NCI-H146 treated with DMSO at 0.1 percent for 48 hours (cell line): ENCODE measurements around the gene DCAF5.
"Not testable (repeated sequence)": the region's sequence is repeated elsewhere in the genome, so short reads cannot be mapped to it uniquely, and the experiment has no call there.

Source experiments
- DNase-seq: peaks from one replicate; lab custom pipeline; 2025; ENCODE audit not compliant: unreplicated experiment; lab: John Stamatoyannopoulos, UW

Gene DCAF5

DNA sequence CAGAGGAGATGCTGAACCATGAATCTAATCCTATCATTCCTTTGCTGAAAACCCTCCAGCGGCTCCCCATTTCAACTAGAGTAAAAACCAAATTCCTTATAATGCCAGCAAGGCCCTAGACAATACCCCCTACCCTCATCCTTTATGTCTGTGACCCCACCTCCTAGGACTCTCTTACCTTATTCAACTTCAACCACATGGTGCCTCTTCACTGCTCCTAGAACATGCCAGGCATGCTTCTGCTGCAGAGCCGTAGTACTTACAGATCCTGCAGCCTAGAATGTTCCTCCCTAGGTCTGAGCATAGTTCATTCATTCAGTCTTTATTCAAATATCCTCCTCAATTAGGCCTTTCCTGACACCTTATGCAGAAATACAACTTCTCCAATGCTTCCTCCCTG lies 54.9 kb downstream of the DCAF5 start:
- DNase-seq: no peak

GRCh38 chr14:69096781-69097475 lies 56.0 kb downstream of the DCAF5 start:
- DNase-seq: no peak

GRCh38 chr14:69096246-69096645 lies 56.7 kb downstream of the DCAF5 start:
- no peak for DNase-seq

GRCh38 chr14:69094481-69094880 lies 58.4 kb downstream of the DCAF5 start:
- DNase-seq: peak; percentile 10

DNA sequence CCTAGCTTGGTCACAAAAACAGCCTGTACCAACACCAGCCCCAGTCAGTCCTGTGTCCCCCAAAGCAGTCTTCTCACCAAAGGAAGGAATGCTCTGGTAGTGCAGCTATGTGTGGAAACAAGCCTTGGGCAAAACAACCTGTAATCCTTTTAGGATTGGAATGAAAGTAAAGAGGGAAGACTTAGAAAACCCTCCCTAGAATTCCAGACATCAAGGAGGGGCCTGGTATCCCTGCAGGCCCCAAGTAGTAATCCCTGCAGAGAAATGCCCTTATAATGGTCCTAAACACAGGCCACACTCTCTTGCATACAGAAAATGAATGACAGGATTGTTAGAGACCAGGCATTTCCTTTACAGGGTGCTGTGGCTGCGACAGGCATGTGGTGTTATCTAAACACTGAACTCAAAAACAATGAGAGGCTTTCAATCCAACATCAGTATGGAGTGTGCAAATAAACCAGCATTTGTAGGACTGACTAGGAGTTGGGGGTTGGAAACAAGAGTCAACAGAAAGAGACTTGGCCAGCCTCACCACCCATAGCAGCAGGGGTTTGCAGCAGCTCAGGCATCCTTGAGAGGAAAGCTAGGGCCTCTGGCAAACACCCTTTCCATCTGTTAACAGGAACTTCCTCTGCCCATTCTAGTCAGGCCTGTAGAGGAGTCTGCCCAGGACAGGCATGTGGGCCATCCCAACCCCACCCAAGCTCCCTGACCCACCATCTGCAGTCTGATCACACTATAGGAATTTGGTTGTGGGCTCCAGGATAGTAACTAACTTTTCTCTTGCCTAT lies 59.1 kb downstream of the DCAF5 start:
- peak; percentile 74 for DNase-seq

- no peak for DNase-seq
Observed at GRCh38 chr14:69092840-69093422, 60.0 kb downstream of the DCAF5 start.

DNA sequence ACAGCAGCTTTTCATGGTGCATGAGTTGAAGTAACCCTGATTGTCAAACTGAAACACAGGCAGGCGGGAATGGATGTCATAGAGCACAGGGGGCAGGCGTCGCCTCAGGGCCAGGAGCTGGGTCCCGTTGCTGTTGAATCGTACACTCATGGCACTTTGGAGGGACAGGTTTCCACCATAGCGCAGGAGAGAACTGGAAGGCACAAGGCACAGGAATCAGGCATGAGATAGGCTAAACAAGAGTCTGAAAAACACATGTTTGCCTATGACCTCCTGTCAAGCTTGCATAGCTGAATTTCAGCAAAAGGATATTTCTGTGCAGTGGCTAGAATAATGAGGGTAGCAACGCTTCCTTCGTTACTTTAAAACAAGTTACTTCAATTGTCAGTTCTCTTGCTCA lies 61.2 kb downstream of the DCAF5 start:
- DNase-seq: no peak

DNA sequence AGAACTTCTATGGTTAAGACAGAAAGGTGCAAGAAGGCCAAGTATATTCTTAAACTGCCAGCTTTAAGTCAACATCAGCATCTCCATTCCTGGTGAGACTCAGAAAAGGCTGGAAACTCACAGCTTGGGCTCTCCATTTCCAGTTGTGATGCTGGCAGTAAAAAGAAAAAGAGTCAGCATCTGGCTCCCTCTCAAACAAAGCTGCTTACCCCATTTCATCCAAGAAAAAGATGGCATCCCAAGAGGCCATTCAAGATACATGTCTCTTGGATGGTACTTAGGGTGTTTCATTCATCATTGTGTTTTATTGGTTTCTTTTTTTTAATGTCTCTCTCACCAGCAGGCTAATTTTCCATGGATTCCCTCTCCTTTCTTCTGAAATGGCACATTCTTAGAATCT lies 61.9 kb downstream of the DCAF5 start:
- DNase-seq: no peak

DNA sequence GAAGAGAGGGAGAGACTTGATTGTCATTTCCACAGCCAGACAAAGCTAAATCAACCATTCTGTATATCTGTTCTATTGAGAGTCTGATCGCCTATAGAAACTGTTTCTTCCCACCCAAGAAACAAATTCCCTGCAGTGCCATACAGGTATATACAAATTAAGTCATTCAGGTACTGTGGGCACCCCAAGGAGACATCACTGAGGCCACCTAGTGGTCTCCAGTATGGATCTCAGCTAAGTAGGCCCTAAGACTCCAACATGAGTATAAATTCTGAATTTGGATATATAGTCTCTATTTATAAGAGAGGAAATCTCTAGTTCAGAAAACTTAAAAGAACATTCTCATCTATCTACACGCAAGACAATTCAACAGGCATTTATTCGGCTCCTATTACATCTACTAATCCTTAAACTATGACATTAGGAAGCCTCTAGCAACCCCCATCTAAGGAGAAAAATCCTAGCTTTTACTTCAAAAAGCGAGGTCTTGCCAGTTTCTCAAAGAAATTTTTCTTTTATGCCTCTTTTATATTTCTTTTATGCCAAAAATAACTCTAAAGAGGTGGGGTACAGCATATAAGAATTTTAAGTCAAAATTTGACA lies 62.6 kb downstream of the DCAF5 start:
- peak; percentile 1 for DNase-seq

DNA sequence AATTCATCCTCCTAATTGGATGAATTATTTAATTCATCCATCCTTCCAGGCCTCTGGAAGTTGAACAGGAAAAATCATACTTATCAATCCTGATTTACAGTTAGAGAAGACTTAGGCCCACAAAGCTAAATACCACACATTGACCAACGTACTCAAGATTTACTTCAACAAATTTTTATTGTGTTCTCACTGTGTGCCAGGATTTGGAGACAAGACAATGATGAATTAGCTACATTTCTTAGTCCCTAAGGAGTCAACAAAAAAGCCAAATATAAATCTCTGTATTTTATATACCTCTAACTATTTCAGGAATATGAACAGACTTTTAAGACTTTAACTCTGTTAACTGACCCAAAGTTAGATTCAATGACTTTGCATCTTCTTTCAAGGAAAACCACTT lies 63.9 kb downstream of the DCAF5 start:
- DNase-seq: no peak

DNA sequence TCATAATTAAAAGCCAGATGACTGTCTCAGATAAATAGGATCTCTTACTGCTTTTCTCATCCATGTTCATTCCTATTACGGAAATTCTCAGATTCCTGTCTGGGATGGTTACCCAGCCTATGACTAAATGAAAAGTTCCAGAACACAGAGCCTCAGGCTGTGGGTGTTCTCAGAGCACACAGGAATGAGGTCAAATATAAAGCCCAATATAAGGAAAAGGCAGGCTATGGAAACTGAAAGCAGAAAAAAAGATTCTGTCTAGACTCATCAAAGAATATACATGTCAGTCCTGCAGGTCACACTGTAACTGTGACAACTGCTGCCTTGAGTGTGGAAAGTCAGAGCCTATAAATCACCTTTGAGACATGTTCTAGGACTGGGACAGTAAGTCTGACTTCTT lies 64.3 kb downstream of the DCAF5 start:
- DNase-seq: no peak

DNA sequence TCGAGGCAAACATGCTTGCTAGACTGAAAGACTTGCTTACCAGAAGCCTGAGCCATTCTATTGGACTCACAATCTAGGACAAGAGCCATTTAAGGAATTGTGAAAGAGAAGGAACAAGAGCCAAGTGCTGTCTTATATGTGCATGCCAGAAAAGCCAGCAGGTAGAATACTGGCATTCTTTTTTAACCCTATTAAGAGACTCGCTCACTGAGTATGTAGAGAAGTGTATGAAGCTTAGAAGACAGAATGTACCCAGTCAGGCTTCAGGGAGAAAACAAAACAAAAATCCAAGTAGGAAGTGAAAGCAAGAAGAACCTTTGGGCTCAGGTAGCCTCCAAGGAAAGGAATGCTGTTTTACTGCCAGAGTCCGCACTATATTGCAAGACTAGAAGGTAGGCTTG lies 65.9 kb downstream of the DCAF5 start:
- DNase-seq: no peak

DNA sequence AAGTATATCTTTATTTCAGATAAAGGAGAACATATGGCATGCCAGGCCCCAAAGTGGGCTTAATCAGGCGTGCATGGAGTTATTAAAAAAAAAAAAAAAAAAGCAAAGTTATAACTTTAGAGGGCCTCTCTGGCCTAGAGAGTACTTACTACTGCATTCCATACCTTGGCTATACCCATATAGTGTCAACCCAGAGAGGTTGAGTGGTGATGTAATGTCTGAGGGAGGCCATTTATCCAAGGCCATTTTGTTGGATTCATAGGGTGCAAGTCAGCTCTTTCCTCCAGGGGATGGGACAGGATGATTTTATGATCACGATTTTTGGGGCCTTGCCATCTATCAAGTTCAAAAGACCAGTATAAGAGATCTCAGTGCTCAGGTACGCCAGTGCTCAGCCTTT lies 66.4 kb downstream of the DCAF5 start:
- DNase-seq: no peak

DNA sequence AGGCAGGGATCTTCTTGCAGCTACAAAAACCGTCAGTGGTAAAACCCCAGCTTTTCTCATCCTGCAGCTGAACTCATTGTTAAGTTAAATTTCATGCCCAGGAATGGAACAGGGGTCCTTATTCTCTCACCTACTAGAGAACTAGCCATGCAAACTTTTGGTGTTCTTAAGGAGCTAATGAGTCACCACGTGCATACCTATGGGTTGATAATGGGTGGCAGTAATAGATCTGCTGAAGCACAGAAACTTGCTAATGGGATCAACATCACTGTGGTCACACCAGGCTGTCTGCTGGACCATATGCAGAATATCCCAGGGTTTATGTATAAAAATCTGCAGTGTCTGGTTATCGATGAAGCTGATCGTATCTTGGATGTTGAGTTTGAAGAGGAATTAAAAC lies 68.9 kb downstream of the DCAF5 start:
- no peak for DNase-seq

DNA sequence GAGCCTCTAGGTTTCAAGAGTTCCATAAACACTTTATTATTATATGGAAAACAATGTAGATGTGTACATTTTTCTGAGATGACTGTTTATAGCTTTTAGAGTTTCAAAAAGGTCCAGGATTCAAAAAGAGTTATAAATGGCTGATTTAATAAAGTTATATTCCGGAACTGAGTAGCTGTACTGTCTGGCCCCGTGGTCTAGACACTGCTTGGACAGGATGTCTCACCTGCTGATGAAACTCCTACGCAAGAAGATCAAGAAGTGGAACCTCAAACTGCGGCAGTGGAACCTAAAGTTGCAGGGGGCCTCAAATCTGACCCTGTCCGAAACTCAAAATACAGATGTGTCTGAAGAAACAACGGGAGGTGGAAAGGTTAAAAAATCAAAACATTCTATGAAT lies 69.7 kb downstream of the DCAF5 start:
- DNase-seq: no peak

DNA sequence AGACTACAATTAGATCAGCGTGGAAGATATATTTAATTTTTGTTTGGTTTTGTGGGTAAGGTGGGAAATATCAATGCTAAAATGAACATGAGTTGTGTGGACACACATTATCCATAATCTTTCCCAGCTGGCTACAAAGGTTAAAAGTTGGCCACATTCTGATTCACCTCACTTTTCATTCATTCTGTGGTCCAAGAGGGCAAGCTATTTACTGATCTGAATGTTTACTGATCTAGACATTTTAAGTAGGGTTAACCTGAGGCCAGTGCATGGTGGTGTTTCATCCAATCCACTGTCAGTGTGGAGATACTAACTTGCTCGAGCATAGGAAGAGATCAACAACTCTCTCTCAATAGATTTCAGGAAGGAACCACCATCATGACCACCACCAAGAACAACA lies 71.6 kb downstream of the DCAF5 start:
- DNase-seq: no peak

DNA sequence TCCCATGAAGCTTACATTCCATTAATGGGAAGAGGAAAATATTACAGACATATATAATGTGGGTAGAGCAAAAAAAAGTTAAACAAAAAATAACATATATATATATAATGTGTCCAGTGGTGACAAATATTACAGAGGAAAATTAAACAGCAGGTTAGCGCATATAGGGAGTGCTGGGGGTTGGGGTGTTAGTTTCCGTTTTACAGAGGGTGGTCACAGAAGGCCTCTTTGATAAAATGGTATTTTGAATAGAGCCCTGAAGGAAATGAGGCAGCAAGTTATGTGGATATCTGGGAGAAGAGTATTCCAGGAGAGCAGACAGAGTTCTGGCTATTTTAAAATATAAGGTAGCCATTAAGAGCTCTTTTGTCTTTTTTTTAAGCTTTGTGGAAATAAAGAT lies 73.2 kb downstream of the DCAF5 start:
- DNase-seq: no peak

DNA sequence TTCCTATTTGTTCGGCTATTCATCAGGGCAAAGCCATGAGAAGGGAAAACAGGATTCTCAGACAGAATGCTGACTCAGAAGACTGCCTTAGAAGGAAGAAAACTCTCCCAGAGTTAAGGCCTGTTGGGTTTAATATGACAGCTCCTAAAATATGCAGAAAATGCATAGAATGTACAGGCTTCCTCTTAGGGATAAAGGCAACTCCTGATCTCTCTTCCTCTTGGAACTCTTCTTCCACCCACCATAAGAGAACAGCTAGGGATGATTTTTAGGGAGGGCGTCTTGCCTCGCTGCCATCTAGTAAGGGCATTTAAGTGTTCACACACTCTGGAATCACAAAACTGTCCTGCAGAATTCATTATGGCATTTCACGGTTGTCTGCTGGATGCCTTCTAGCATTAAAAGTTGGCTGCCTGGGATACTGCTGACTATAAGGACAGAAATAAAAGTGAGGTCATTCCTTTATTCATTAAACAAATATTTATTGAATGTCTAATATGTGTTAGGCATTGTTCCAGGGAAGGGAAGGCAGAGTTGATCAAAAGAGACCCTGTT lies 73.7 kb downstream of the DCAF5 start:
- DNase-seq: no peak

GRCh38 chr14:69077841-69078240 lies 75.1 kb downstream of the DCAF5 start:
- DNase-seq: no peak

DNA sequence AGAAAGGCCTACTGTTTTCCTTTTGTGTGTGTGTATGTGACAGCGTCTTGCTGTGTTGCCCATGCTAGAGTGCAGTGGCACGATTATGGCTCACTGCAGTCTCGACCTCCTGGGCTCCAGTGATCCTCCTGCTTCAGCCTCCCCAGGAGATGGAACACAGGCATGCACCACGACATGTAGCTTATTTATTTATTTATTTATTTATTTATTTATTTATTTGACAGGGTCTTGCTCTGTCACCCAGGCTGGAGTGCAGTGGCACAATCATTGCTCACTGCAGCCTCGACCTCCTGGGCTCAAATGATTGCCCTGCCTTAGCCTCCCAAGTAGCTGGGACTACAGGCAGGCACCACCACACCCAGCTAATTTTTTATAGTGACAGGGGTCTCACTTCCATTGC lies 75.7 kb downstream of the DCAF5 start:
- DNase-seq: not testable (repeated sequence)

DNA sequence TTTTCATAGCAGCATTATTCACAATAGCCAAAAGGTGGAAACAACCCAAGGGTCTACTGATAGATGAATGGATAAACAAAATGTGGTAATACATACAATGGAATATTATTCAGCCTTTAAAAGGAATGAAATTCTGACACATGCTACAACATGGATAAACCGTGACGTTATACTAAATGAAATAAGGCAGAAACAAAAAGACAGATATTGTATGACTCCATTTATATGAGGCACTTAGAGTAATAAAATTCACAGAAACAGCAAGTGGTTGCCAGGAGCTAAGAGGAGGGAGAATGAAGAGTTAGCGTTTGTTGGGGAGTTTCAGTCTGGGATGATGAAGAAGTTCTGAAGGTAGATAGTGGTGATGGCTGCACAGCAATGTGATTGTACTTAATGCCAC lies 76.6 kb downstream of the DCAF5 start:
- no peak for DNase-seq

GRCh38 chr14:69073915-69074314 lies 79.0 kb downstream of the DCAF5 start:
- DNase-seq: no peak
